HG02642 (cell line): ENCODE measurements around the gene EP400.
"Not testable (repeated sequence)": the region's sequence is repeated elsewhere in the genome, so short reads cannot be mapped to it uniquely, and the experiment has no call there.

Experiments used
- ATAC-seq: cut with Tn5 transposase; IDR thresholded peaks from one replicate; pipeline ENCODE4 v1.9.1; 2021; ENCODE audit warnings: mild to moderate bottlenecking; ENCODE audit not compliant: unreplicated experiment, poor library complexity

The EP400 gene

DNA sequence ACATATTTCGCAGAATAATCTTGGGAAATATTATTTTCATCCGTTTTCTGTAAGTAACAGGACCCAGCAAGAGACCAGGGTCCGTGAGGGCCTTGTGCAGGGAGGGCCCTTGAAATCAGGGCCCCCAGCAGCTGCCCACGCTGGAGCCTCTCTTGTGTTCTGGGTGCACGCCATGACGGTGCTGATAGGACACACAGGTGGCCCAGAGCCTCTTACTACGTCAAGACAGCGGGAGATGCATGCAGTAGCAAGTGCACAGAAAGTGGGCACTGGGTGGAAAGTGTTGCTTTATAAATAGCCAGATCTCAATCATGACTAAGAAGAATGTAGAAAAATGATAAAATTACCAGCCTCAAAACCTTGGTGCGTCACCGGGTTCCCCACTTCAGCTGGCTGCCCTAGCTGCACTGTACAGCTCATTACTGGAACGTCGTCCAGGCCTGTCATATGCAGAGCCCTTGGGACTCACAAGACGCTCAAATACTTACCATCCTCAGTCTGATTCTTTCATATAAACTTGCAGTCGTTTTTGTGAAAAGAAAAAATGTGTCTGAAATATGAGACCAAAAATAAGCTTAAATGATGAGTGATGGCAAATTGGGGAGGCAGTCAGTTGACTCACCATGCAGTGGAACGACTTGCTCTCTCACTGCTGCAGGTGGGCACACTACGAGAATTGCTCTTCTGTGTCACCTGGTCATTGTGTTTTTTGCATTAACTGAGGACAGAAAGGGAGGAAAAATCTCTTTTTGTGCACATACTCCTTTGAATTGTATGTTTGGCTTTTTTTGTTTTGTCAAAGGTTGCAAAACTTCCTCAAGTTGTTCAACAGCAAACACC lies 126.2 kb downstream of the EP400 start:
- no peak for ATAC-seq

DNA sequence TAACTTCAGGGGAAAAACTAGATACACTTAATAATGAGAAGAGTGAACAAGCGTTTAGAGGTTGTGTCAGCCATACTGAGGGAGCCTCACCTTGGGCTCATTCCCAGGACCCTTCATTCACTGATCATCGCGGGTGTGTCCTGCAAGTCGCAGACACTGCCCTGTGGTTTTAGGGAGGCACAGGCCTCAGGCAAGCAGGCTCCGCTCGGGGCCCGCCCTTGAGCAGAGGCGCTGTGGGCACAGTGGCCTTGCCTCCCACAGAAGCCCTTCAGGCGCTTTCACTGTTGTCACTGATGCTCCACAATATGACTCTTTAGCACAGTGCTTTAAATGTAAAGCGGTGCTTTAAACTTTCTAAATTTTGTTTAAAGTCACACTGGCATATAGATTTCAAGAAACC lies 127.0 kb downstream of the EP400 start:
- no peak for ATAC-seq

DNA sequence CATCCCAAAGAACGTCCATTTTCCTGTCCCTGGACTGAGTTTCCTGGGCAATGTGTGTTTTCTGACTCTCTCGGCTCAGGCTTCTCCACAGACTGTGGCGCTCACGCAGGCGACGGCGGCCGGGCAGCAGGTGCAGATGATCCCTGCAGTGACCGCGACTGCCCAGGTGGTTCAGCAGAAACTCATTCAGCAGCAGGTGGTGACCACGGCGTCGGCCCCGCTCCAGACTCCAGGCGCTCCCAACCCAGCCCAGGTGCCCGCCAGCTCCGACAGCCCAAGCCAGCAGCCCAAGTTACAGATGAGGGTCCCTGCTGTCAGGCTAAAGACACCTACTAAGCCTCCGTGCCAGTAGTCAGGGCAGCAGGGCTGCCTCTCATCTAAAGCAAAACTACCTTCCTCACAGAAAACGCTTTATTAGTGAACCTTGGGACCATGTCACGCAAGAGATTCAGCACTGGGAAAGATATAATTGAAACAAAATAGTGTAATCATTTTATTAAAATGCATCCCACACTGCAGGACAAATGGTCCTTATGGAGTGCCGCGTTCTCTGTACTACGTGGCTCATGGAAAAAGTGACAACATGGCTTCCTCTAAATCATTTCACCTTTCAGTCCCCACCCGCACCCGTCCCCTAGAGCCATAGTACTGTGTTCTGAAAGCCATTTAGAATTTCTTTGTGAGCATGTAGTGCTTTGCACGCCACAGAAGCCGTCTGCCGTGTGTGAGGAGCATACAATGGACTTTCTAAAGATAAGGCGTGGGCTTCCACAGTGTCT lies 127.8 kb downstream of the EP400 start:
- no peak for ATAC-seq

DNA sequence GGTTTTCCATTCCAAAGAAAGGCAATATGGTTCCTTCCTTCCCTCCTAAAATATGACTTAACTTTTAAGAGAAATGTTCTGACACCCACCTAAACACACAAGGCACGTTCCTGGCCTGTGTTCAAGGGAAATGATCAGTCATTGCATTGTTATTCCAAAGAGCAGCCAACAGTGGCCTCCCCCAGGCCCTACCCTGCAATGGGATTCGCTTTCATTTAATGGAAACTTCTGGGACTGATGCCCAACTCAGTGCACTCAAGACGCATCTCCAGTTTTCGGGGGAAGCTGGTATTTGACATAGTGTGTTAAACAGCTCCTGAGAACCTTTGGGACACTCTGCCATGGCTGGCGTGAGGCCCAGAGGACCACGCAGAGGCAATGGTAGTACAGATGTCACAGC lies 128.4 kb downstream of the EP400 start:
- no peak for ATAC-seq

DNA sequence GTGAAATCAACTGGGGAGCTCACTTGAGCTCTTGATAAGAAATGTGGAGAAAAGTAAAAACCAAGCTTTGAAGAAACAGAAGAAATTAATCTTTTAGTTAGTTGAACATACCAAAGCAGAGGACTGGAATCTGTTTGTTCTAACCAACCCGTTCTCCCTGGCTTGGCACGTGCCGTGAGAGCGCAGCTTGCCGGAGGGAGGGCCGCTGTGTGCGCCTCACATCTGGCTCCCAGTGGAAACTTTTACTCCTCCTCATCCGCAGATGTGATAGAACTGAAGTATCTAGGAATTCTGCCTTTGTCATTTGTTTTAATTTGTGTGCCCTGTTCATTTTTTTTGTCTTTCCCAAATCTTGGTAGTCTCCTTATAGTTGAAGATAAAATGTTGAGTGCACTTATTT lies 129.5 kb downstream of the EP400 start:
- no peak for ATAC-seq

DNA sequence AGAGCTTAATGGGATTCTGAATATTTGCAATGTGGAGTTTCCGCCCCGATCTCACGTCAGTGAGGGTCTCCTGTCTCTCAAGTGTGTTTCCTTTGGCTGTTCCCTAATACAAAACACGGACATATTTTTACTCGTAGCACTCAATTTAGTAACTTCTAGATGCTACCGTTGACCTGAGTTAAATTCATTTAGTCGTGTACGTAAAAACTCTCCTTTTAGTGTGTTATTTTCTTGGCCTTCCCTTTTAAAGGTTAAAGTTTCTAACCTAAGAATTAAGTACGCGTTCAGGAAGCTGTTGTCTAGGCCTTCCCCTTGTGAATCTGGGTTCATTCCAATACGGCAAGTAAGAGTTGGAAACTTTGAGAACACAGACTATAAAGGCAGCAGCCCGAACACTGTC lies 130.0 kb downstream of the EP400 start:
- ATAC-seq: no peak

DNA sequence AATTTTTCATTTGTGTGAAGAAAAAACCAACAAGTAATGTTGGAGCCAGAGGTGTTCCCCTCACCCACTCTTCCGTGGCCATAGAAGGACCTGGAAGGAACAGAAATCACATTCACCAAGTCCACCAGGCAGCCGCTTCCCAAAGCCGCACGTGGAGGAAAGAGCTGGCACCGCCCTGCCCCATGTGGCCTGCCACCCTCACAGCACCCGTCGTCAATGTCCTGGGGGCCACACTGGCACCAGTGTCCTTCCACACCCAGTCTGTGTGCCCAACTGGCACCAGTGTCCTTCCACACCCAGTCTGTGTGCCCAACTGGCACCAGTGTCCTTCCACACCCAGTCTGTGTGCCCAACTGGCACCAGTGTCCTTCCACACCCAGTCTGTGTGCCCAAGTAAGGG lies 130.8 kb downstream of the EP400 start:
- not testable (repeated sequence) for ATAC-seq

DNA sequence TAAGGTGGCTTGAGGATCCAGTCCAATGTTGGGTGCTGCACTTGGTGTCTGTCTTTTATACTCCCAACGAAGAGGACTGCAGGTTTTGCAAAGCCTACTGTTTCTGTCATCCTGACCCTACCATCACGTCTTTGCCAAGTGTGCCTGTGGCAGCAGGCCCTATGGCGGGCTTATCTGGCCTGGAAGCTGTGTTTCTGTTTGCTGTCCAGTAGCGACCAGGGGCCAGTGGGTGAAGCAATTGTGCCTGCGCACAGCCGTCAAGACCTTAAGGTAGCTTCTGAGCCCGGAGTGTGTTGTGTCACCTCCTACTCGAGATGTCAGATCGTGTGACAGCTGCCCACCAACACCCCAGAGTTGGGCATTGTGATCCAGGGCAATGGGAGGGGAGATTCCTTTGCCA lies 131.7 kb downstream of the EP400 start:
- no peak for ATAC-seq

DNA sequence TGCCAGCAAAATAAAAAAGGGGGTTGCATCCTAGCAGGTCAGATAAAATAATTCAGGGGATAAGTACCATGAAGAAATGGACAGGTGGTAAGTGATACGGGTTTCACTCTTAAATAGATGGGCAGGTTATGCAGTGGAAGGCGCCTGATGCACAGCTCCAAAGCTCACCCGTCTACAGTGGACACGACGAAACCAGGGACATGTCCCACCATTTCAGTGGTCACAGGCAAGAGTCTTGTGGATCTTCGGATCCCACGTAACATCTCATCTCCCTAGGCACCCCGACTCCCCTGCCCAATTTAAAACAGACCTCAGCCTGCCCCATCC lies 133.8 kb downstream of the EP400 start:
- ATAC-seq: no peak

DNA sequence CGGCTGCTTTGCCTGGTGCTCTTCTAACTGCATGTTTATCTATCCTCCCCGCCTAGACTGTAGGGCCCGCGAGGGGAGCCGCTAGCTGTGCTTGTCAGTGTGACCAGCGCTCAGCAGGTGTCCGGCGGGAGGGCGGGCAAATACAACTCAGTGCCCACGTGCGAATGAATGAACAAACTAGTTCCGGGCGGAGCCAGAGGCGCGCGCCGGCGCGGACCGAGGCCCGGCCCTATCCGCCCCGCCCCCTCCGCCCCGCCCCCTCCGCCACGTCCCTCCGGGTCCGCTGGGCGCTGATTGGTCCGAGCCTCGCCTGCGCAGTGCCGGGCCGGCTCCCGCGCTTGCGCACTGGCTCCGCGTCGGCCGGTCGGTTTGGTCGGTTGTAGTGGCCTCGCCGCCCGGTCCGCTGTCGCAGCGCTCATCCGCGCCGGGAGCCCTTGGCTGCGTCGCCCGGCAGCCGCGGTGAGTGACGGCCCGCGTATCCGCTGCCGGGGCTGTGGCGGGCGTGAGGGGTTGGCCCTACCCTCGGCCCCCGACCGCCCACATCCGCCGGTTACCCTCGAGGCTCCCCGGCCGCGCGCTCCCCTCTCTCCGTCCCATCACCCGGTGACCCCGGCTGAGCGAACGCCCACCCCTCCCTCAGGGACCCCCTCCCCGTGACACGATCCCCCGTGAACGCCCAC lies 134.3 kb downstream of the EP400 start:
- peak; percentile 89 for ATAC-seq

DNA sequence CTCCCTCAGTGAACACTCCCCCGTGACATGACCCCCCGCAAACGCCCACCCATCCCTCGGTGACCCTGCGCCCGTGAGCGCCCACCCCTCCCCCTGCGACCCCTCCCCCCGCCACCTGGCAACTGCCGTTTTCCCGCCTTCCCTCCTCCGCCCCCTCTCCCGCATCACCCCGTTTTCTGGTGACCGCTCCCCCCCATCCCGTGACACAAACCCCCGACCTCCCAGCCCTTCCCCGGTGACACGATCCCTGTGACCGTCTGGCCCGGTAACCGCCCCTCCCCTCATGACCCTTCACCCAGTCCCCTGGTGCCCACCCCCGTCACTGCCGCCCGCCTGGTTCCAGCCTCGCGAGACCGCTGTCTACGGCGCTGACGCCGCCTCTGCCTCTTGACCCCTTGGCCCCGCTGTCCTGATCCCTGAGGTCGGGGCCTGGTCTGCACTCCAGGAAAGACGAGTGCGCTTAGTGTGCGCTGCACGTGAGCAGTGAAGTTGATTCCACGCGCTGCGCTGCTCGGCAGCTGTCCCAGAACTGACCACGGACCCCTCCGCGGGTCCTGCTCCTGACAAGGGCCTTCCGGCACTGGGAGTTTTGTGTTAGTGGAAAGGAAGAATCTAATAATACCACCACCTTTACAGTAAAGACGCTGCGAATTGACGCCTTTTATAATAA lies 135.0 kb downstream of the EP400 start:
- no peak for ATAC-seq

DNA sequence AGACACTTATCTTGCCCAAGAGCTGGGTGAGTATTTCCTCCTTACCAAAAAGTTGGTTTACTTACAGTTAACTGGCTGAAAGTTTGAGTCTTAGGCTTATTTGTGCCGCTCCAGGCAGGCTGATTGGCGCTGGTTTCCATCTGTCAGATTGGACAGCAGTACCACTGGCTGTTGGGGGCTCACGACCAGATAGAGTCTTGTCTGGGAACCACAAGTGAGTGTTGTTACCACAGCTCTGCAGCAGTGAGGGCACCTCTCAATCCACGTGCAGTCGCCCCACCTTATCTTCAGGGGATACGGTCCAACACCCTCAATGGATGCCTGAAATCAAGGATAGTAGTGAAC lies 135.5 kb downstream of the EP400 start:
- no peak for ATAC-seq

DNA sequence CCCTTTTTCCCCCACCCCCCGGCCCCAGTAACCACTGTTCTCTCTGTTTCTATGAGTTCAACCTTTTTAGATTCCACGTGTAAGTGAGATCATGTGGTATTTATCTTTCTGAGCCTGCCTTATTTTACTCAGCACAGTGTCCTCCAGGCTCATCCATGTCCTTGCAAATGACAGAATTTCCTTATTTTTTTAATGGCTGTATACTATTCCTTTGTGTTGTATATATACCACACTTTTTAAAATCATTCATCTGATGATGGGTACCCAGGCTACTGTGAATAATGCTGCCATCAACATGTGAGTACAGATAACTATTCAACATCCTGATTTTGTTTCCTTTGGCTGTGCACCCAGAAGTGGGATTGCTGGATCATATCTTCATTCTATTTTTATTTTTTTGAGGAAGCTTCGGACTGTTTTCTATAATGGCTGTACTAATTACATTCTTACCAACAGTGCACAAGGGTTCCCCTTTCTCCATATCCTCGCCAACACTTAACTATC lies 139.7 kb downstream of the EP400 start:
- ATAC-seq: no peak

DNA sequence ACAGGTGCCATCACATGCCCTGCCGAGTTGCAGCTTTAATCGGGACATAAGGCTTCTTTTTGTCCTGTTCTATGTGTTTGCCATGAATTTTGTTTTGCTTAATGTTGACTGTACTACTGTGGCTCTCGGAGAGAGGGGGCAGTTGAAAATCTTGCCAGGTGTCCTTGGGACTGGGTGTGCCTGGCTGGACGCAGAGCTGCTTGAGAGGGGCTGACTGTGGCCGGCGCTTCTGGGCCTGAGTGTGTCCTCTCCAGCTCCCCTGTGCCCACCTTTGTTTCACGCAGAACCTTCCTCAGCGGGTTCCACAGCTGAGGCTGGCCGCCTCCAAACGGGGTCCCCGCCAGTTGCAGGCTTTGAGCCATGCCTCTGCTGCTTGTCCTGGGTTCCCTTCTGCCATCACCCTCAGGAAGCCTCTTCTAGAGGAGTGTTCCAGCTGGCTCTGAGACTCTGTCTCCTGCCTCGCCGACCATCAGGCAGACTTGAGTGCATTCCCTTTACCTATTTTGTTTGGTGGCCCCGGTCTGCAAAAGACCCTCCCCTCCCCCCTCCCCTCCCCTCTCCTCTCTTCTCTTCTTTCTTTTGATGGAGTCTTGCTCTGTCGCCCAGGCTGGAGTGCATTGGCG lies 144.6 kb downstream of the EP400 start:
- no peak for ATAC-seq

DNA sequence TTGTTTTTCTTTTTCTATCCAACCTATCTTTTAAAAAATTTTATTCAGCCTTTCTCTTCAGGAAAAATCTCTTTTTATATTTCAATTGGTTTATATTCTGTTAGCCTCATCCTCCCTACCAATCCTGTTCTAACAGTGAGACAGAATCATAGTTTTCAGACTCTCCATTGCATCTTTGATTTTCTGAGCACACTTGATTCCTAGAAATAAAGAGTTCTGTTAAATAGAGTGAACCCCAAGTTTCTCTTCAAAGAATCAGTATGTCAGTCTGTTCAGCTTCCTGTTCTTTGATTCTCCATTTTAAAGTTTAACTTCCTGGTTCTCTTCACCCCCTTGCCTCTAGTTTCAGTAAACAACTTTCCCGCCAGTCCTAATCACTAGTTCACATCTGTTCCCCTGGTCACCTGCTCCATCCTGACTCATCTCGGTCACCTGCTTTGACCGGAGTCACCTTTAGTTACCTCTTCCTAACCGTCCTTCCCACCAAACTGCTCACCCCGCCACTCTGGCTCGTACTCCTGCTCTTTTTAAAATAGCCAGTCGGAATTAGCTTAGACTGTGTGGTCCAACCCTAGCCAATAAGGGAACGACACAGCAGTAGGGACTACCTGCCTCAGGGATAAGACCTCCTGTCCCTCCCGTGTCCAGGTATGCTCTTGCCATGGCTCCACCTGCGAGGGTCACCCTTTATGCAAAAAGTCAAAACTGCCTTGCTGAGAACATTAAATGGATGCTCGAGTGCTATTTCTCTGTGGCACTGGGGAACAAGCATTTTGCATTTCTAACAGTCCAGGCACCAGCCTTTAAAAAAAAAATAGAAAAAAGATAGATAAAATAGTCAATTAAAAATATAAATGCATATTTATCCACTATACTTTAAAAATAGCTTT lies 146.0 kb downstream of the EP400 start:
- ATAC-seq: no peak

DNA sequence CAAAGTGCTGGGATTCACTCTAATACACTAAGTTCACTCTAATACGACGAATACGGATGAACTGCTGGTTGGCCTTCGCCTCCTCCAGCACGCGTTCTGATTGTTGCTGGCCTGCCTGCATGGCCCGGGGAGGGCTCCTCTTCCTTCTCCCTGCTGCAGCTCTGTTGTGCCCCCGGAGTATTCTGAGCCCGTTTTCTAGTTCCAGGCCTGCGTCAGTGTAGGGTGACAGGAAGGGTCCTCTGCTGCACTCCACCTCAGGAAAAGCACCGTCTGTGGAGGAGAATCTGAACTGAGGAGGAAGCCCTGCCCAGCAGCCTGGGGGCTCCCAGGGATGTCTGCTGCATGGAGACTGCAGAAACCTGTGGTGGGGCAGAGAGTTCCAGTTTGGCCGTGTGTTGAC lies 150.0 kb downstream of the EP400 start:
- ATAC-seq: no peak

DNA sequence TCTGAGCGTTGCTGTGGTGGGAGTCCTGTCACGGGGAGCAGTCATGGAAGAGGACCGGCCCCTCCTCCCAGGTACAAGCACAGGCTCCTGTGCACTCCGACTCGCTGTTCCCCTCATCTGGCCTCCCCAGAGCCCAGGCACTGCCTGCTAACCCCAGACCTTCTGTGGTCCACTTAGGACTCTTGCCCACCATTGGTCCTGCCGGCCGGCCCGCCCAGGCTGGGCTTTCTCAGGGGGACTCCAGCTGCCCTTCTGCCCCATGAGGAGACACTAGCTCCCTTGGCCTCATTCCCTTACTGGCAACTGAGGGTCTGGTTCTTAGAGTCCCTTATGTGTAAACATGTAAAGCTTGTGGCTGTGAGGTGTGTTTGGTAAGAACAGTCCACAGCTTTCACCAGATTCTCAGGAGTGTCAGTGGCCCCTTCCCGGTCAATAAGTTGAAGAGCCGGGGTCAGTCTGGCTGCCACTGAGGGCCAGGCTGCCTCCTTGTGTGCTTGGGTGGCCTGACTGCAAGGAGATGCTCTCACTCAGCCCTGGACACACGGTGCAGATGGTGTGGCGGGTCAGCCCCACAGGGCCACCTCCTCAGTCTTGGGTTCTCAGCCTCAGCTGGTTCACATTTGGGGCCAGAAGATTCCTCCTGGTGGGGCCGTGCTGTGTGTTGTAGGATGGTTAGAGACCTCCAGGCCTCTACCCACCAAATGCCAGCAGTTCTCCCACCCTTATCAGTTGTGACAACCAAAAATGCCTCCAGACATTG lies 150.7 kb downstream of the EP400 start:
- ATAC-seq: no peak

DNA sequence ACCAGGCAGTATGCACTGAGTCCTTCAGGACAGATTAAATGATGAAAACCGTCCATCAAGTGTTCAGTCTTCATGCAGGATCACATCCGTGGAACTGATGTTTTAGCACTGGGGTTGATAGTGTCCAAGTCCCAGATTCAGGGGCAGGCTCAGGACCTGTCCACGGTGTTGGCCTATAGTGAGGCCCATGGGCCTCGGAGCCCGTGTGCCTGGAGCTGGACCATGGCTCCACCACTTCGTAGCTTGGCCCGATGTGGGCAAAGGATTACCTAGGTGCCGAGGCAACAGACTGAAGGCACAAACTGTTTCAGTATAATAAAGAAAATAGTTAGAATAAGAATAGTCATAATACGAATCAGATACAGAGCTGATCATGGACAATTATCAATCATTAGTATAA lies 152.6 kb downstream of the EP400 start:
- no peak for ATAC-seq

DNA sequence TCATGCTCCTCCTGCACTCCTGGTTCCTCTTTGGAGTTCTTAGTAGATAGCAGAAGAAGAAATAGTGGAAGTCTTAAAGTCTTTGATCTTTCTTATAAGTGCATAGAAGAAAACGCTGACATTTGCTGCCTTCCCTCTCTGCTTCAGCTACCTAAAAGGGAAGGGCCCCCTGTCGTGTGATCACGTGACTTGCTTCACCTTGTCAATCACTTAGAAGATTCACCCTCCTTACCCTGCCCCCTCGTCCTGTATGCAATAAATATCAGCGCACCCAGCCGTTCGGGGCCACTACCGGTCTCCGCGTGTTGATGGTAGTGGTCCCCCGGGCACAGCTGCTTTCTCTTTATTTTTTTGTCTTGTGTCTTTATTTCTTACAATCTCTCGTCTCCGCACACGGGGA lies 153.3 kb downstream of the EP400 start:
- ATAC-seq: not testable (repeated sequence)
